BLaER1 treated with 17β-estradiol and CSF1 and Interleukin-3, amounts not matched to agents 10 nM and 100 nM (cell line): ENCODE measurements around the gene KCNN3.
A peak's percentile ranks its signal among the peaks of the same experiment; 100 is the strongest.

ENCODE experiments used
- H3K27ac ChIP-seq, 11 experiments: shearing (Covaris generic); formaldehyde crosslinking; 2 replicates each; pipeline ENCODE4 v1.8.1; 2022
- H3K27me3 ChIP-seq, 11 experiments: shearing (Covaris generic); formaldehyde crosslinking; 2 replicates each; pipeline ENCODE4 v1.8.1; 2022
- H3K36me3 ChIP-seq, 11 experiments: shearing (Covaris generic); formaldehyde crosslinking; 2 replicates each; pipeline ENCODE4 v1.8.1; 2022
- H3K4me1 ChIP-seq, 10 experiments: shearing (Covaris generic); formaldehyde crosslinking; 2 replicates each; pipeline ENCODE4 v1.8.1; 2022
- H3K4me2 ChIP-seq, 11 experiments: shearing (Covaris generic); formaldehyde crosslinking; 2 replicates each; pipeline ENCODE4 v1.8.1; 2022
- H3K4me3 ChIP-seq, 10 experiments: shearing (Covaris generic); formaldehyde crosslinking; 2 replicates each; pipeline ENCODE4 v1.8.1; 2022
- H3K9ac ChIP-seq, 11 experiments: shearing (Covaris generic); formaldehyde crosslinking; 2 replicates each; pipeline ENCODE4 v1.8.1; 2022
- H3K9me3 ChIP-seq, 11 experiments: shearing (Covaris generic); formaldehyde crosslinking; replicated peaks in 1 of 11; 2 replicates each; pipeline ENCODE4 v1.8.1; 2022
- H4K20me1 ChIP-seq, 11 experiments: shearing (Covaris generic); formaldehyde crosslinking; 2 replicates each; pipeline ENCODE4 v1.8.1; 2022
- Cebpa-rat ChIP-seq, 11 experiments: shearing (Covaris generic); IDR thresholded peaks; 2 replicates each; pipeline ENCODE4 v1.8.1; 2022

Gene KCNN3

GRCh38 chr1:154764773-154765172 lies 105.3 kb downstream of the KCNN3 start:
- Histone ChIP-seq H3K4me3 (no peak overlapping the region), H3K4me1 (peaks cover 5 to 18% (median 9%) of the 10 kb centered on the region in 10 experiments; a peak in 18 of 20 replicates), H3K9ac (no peak overlapping the region), H3K27me3 (peaks cover 14 to 28% (median 23%) of the 10 kb centered on the region in 11 experiments), H3K4me2 (no peak overlapping the region), H4K20me1 (no peaks in the 10 kb centered on the region), H3K36me3 (no peaks in the 10 kb centered on the region), H3K27ac (no peak overlapping the region), H3K9me3 (peaks cover 0 to 12% (median 8%) of the 10 kb centered on the region in 11 experiments; a peak in 17 of 22 replicates)
- TF ChIP-seq Cebpa-rat (IDR thresholded peaks at IDR 0.05): no peak

- Histone ChIP-seq H3K9ac (no peak overlapping the region), H3K9me3 (peaks cover 0 to 12% (median 8%) of the 10 kb centered on the region in 11 experiments; a peak in 17 of 22 replicates), H4K20me1 (no peaks in the 10 kb centered on the region), H3K4me2 (no peak overlapping the region), H3K4me1 (peaks cover 10 to 23% (median 15%) of the 10 kb centered on the region in 10 experiments), H3K36me3 (no peaks in the 10 kb centered on the region), H3K4me3 (no peak overlapping the region), H3K27ac (no peak overlapping the region), H3K27me3 (peaks cover 14 to 34% (median 28%) of the 10 kb centered on the region in 11 experiments)
- TF ChIP-seq Cebpa-rat (IDR thresholded peaks at IDR 0.05): no peak
These were observed 105.9 kb downstream of the KCNN3 start for GRCh38 chr1:154764181-154764580.

- Histone ChIP-seq H3K27ac (no peak overlapping the region), H3K4me2 (peak overlapping the region in 5 of 11 experiments; percentile 23 to 81 (median 75); a peak in 6 of 22 replicates), H3K9me3 (peaks cover 0 to 12% (median 8%) of the 10 kb centered on the region in 11 experiments; a peak in 17 of 22 replicates), H3K4me1 (peaks cover 8 to 29% (median 18%) of the 10 kb centered on the region in 10 experiments), H3K4me3 (no peak overlapping the region), H4K20me1 (no peaks in the 10 kb centered on the region), H3K27me3 (peaks cover 14 to 36% (median 28%) of the 10 kb centered on the region in 11 experiments), H3K9ac (no peak overlapping the region), H3K36me3 (no peaks in the 10 kb centered on the region)
- no peak for TF ChIP-seq Cebpa-rat (IDR thresholded peaks at IDR 0.05)
These were observed 109.6 kb downstream of the KCNN3 start for GRCh38 chr1:154760469-154760933.

GRCh38 chr1:154759793-154760192 lies 110.3 kb downstream of the KCNN3 start:
- no peak for TF ChIP-seq Cebpa-rat (IDR thresholded peaks at IDR 0.05)

GRCh38 chr1:154759196-154759595 lies 110.9 kb downstream of the KCNN3 start:
- no peaks in the 10 kb centered on the region for H3K36me3 ChIP-seq
- H3K4me1 ChIP-seq: peaks cover 8 to 29% (median 18%) of the 10 kb centered on the region in 10 experiments
- peak overlapping the region; percentile 50 to 81 (median 75) for H3K4me2 ChIP-seq
- H3K27ac ChIP-seq: peak overlapping the region in 2 of 11 experiments; percentile 15 to 32; a peak in 1 of 22 replicates
- H3K9me3 ChIP-seq: peaks cover 0 to 12% (median 8%) of the 10 kb centered on the region in 11 experiments; a peak in 17 of 22 replicates
- TF ChIP-seq Cebpa-rat (IDR thresholded peaks at IDR 0.05): no peak
- H3K27me3 ChIP-seq: peaks cover 14 to 36% (median 28%) of the 10 kb centered on the region in 11 experiments
- no peak overlapping the region for H3K4me3 ChIP-seq
- H4K20me1 ChIP-seq: no peaks in the 10 kb centered on the region
- no peak overlapping the region for H3K9ac ChIP-seq

More at GRCh38 chr1:154759793-154760192, 110.3 kb downstream of the KCNN3 start:
- Histone ChIP-seq H3K36me3 (no peaks in the 10 kb centered on the region), H3K4me1 (peaks cover 8 to 29% (median 18%) of the 10 kb centered on the region in 10 experiments), H4K20me1 (no peaks in the 10 kb centered on the region), H3K9me3 (peaks cover 0 to 12% (median 8%) of the 10 kb centered on the region in 11 experiments; a peak in 17 of 22 replicates), H3K4me3 (no peak overlapping the region), H3K27me3 (peaks cover 14 to 36% (median 28%) of the 10 kb centered on the region in 11 experiments), H3K27ac (no peak overlapping the region), H3K4me2 (peak overlapping the region; percentile 50 to 81 (median 75); a peak in 19 of 22 replicates), H3K9ac (no peak overlapping the region)

- peaks cover 0 to 12% (median 8%) of the 10 kb centered on the region in 11 experiments; a peak in 17 of 22 replicates for H3K9me3 ChIP-seq
- peaks cover 14 to 36% (median 28%) of the 10 kb centered on the region in 11 experiments for H3K27me3 ChIP-seq
- H3K4me2 ChIP-seq: peak overlapping the region in 2 of 11 experiments; percentile 72 to 81; a peak in 2 of 22 replicates
- no peak for TF ChIP-seq Cebpa-rat (IDR thresholded peaks at IDR 0.05)
- no peak overlapping the region for H3K9ac ChIP-seq
- H3K4me3 ChIP-seq: no peak overlapping the region
- H3K36me3 ChIP-seq: no peaks in the 10 kb centered on the region
- H3K27ac ChIP-seq: no peak overlapping the region
- H4K20me1 ChIP-seq: no peaks in the 10 kb centered on the region
- H3K4me1 ChIP-seq: peaks cover 11 to 34% (median 18%) of the 10 kb centered on the region in 10 experiments
These were observed 111.7 kb downstream of the KCNN3 start for GRCh38 chr1:154758346-154758745.

- H3K27me3 ChIP-seq: peaks cover 14 to 30% (median 27%) of the 10 kb centered on the region in 11 experiments
- peaks cover 11 to 46% (median 25%) of the 10 kb centered on the region in 10 experiments for H3K4me1 ChIP-seq
- no peak overlapping the region for H3K4me3 ChIP-seq
- peaks cover 0 to 12% (median 8%) of the 10 kb centered on the region in 11 experiments; a peak in 17 of 22 replicates for H3K9me3 ChIP-seq
- no peak for TF ChIP-seq Cebpa-rat (IDR thresholded peaks at IDR 0.05)
- H3K36me3 ChIP-seq: no peaks in the 10 kb centered on the region
- H3K9ac ChIP-seq: no peak overlapping the region
- H4K20me1 ChIP-seq: no peaks in the 10 kb centered on the region
- no peak overlapping the region for H3K4me2 ChIP-seq
- H3K27ac ChIP-seq: no peak overlapping the region
These were observed 113.1 kb downstream of the KCNN3 start for GRCh38 chr1:154756793-154757548.

GRCh38 chr1:154755858-154756730 lies 114.0 kb downstream of the KCNN3 start:
- H3K4me2 ChIP-seq: peak overlapping the region in 4 of 11 experiments; percentile 4 to 33 (median 17); a peak in 3 of 22 replicates
- no peak overlapping the region for H3K9ac ChIP-seq
- H3K9me3 ChIP-seq: peaks cover 0 to 11% (median 8%) of the 10 kb centered on the region in 11 experiments; a peak in 16 of 22 replicates
- H4K20me1 ChIP-seq: no peaks in the 10 kb centered on the region
- H3K4me3 ChIP-seq: no peak overlapping the region
- peaks cover 19 to 55% (median 34%) of the 10 kb centered on the region in 10 experiments for H3K4me1 ChIP-seq
- peaks cover 10 to 22% (median 19%) of the 10 kb centered on the region in 11 experiments for H3K27me3 ChIP-seq
- H3K36me3 ChIP-seq: no peaks in the 10 kb centered on the region
- H3K27ac ChIP-seq: no peak overlapping the region
- TF ChIP-seq Cebpa-rat (IDR thresholded peaks at IDR 0.05): no peak
